H1 (cell line): ENCODE measurements around the gene SH3D19. TPM values are rescaled to one million over a fixed set of nuclear protein-coding genes. Genes with fewer than 3 reads are reported as not detected.

Source experiments
- CBX5 ChIP-seq: fragments of 300-800, 300-1000 bp; sonication (generic); IDR thresholded peaks from 2 replicates; pipeline ENCODE4 v1.7.1; 2016; ENCODE audit warnings: antibody characterized with exemption, low read length, low read depth
- CEBPB ChIP-seq: IDR thresholded peaks from 2 replicates; pipeline ENCODE4 v1.6.1; 2012; ENCODE audit warnings: low read depth, low read length
- CREB1 ChIP-seq: IDR thresholded peaks from 2 replicates; pipeline ENCODE4 v1.6.1; 2012; ENCODE audit warnings: inconsistent platforms
- RFX5 ChIP-seq: IDR thresholded peaks from 2 replicates; pipeline ENCODE4 v1.6.1; 2011; ENCODE audit warnings: low read depth, low read length, improper control_type of control experiment, borderline replicate concordance
- SIRT6 ChIP-seq: IDR thresholded peaks from one replicate; pipeline ENCODE4 v1.7.1; 2012; ENCODE audit warnings: low read length, inconsistent platforms
- TAF7 ChIP-seq: optimal IDR thresholded peaks from 2 replicates; pipeline ENCODE3; 2011; ENCODE audit warnings: low read depth, mild to moderate bottlenecking, inconsistent platforms, low read length, moderate library complexity, borderline replicate concordance
- polyA plus RNA-seq, 7 experiments: library from polyadenylated mRNA; depleted of rRNA in 3 of 7; stranded (reverse) in 5 of 7; unstranded in 2 of 7; fragments of >200 nt in 5 of 7; fragments of 200-250 nt in 2 of 7; gene quantifications; 1 replicate in 5 of 7; 2 replicates in 1 of 7; 4 replicates in 1 of 7; pipeline versions ENCODE4 v1.2.1 to v1.2.3, GENCODE V29; 2011 to 2013; ENCODE audit warnings: missing spikeins in 2 of 7, mixed read lengths in 2 of 7
- total RNA-seq: library from RNA; stranded (reverse); fragmentation: NEBNext Ultra II Directional; extraction: Animal tissue kit (Norgen Biotek cat#: 25700); gene quantifications from 2 replicates; pipeline ENCODE4 v1.2.1, GENCODE V29; 2021

The SH3D19 gene
- total and polyA plus RNA-seq, 2 of the 8 experiments (the other 6 are each of a cell fraction or from before 2014, with no cell fraction given): 11.7 to 51.3 TPM

- TF ChIP-seq CREB1 (no peak), RFX5 (no peak), CBX5 (no peak), SIRT6 (no peak), TAF7 (no peak), CEBPB (no peak)
Measured at GRCh38 chr4:151340751-151341385, 15.5 kb upstream of the SH3D19 start (continued).
